CD4-positive, alpha-beta T cell (primary cell): ENCODE results near the gene NCAPD2. TPM values are rescaled to one million over a fixed set of nuclear protein-coding genes. Genes with fewer than 3 reads are reported as not detected.

Experiments
- ATAC-seq: fragments of 200-7000 bp; cut with Tn5 transposase; one replicate; pipeline ENCODE4 v1.10.0; 2022; ENCODE audit warnings: mild to moderate bottlenecking; ENCODE audit not compliant: poor library complexity
- CTCF ChIA-PET: fragments of 350-600 bp; sonication (Branson Sonifier 250); formaldehyde crosslinking; loops from one replicate; lab custom pipeline; 2021; ENCODE audit warnings: antibody characterized with exemption, inconsistent platforms; lab: Charles Lee
- POLR2A ChIA-PET: fragments of 350-600 bp; sonication (Branson Sonifier 250); formaldehyde crosslinking; loops from one replicate; lab custom pipeline; 2021; ENCODE audit warnings: antibody characterized with exemption, inconsistent platforms; lab: Charles Lee
- DNase-seq, 14 experiments: peaks; one replicate each; pipeline ENCODE4 v3.0.0-alpha.2; 2013 to 2020; ENCODE audit warnings: mixed read lengths in 2 of 14
- H3K27ac ChIP-seq, 2 donors: one replicate each; pipeline versions ENCODE4 v1.5.1 to v1.7.0; 2013; ENCODE audit warnings: low read length in 2 of 2, low read depth in 1 of 2, mild to moderate bottlenecking in 1 of 2
- H3K27me3 ChIP-seq, 2 experiments: 1 replicate in 1 of 2; 2 replicates in 1 of 2; pipeline versions ENCODE4 v1.6.1 to v1.7.0; 2013; ENCODE audit warnings: low read length in 2 of 2, control low read depth in 1 of 2, mild to moderate bottlenecking in 1 of 2, moderate library complexity in 1 of 2; ENCODE audit not compliant: insufficient read depth in 2 of 2, control insufficient read depth in 1 of 2
- H3K36me3 ChIP-seq: one replicate; pipeline ENCODE4 v1.6.1; 2013; ENCODE audit warnings: low read length, control low read depth; ENCODE audit not compliant: insufficient read depth
- H3K4me1 ChIP-seq: one replicate; pipeline ENCODE4 v1.6.1; 2013; ENCODE audit warnings: low read length, control low read depth; ENCODE audit not compliant: insufficient read depth
- H3K4me3 ChIP-seq: one replicate; pipeline ENCODE4 v1.5.1; 2013; ENCODE audit warnings: mild to moderate bottlenecking, low read length, moderate library complexity
- H3K9me3 ChIP-seq, 2 experiments: 1 replicate in 1 of 2; 2 replicates in 1 of 2; pipeline versions ENCODE4 v1.6.1 to v1.7.0; 2013; ENCODE audit warnings: low read length in 2 of 2, mild to moderate bottlenecking in 2 of 2, control low read depth in 1 of 2, moderate library complexity in 1 of 2; ENCODE audit not compliant: control insufficient read depth in 1 of 2, insufficient read depth in 1 of 2
- H3K27ac Mint-ChIP-seq: one replicate; pipeline ENCODE4 v1.8.0; 2020; ENCODE audit warnings: mixed read lengths
- H3K27me3 Mint-ChIP-seq: one replicate; pipeline ENCODE4 v1.8.0; 2021; ENCODE audit warnings: mixed read lengths
- H3K36me3 Mint-ChIP-seq: one replicate; pipeline ENCODE4 v1.8.0; 2021; ENCODE audit warnings: low read depth, mixed read lengths
- H3K4me1 Mint-ChIP-seq: one replicate; pipeline ENCODE4 v1.8.0; 2021; ENCODE audit warnings: low read depth, mixed read lengths
- H3K4me3 Mint-ChIP-seq: one replicate; pipeline ENCODE4 v1.8.0; 2020; ENCODE audit warnings: mild to moderate bottlenecking, mixed read lengths
- H3K9me3 Mint-ChIP-seq: one replicate; pipeline ENCODE4 v1.8.0; 2020; ENCODE audit warnings: mixed read lengths
- intact Hi-C, 2 experiments: fragments of 100-400 bp; cut with DNase I in 1 of 2; cut with micrococcal nuclease in 1 of 2; formaldehyde crosslinking; loops; one replicate each; pipeline versions ENCODE4 v1.15.1 to v1.9.0; 2023 to 2025; cut with DNase I, micrococcal nuclease
- total RNA-seq, 174 experiments: library from RNA in 2 of 174; stranded (reverse) in 2 of 174; gene quantifications; one replicate each; pipeline ENCODE4 v1.2.3 and lab custom pipeline; 2021 to 2026
- TF ChIP-seq, protein P1 (sequence below): fragments of 200-600 bp; IDR thresholded peaks from one replicate; pipeline ENCODE4 v1.8.0; 2022; ENCODE audit warnings: antibody characterized with exemption, mild to moderate bottlenecking

Gene NCAPD2
- total RNA-seq, 2 experiments from 2014 or later = 13.7 to 14.9 TPM

DNA sequence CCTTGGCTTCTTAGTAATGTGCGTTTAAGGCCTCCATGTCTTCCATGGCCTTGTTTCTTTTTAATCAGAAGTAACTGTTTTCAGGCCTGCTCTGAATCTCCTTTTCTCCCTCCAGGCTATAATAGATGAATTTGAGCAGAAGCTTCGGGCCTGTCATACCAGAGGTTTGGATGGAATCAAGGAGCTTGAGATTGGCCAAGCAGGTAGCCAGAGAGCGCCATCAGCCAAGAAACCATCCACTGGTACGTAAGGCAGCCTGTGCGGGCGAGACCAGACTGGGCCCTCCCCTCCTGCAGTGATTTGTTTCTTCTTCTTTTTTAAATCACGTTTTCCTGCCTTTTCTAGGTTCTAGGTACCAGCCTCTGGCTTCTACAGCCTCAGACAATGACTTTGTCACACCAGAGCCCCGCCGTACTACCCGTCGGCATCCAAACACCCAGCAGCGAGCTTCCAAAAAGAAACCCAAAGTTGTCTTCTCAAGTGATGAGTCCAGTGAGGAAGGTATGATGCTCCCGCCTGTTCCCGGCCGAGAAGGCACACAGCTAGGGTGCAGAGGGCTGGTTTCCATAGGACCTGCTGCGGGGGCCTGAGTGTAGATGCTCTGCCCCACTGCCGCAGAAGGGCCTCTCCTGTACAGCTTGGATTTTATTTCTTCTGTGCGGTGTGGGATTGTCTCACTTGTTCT lies 36.8 kb downstream of the NCAPD2 start:
- CTCF ChIA-PET = interaction anchor here (0.7 kb wide), 1 partner anchor 107 kb away, joined by 3 read pairs; no protein-coding TSS in a partner anchor
- peak overlapping the region; percentile 16 for H3K4me3 Mint-ChIP-seq
- intact Hi-C loops = no loop called here

DNA sequence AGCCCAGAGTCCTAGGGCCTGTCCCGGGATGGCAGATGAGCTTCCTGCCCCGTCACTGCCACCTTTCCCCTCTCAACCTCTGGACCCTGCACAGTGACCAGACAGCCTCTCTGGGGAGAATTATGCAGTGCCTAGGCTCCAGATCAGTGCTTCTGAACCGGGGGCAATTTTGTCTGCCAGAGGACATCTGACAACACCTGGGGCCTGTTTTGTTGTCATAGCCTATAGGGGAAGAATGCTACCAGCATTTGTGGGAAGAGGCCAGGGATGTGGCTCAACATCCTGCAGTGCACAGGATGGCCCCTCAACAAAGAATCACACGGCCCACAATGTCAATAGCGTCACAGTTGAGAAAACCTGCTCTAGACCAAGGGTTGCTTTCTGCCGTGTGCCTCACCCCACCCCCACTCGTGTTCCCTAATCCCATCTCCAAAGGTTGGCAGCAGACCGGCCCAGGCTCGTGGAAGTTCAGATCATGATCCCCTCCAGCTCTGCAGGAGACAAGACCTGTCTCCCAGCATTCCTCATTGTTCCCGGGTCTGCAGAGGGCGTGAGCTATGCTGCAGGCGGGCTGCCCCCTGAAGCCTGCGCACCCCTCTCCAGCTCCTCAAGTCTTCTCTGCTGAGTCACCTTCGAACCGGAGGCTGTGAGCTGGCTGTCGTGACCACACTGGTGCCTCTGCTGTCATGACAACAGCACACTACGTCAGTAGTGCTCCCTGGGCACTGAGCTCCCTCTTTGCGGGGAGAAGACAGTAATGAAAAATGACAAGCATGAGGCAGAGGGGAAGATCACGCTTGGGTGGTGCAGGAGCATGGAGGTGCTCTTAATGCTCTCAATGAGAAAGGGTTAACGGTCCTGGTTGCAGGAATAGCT lies 38.4 kb downstream of the NCAPD2 start:
- TF ChIP-seq, protein P1, sequence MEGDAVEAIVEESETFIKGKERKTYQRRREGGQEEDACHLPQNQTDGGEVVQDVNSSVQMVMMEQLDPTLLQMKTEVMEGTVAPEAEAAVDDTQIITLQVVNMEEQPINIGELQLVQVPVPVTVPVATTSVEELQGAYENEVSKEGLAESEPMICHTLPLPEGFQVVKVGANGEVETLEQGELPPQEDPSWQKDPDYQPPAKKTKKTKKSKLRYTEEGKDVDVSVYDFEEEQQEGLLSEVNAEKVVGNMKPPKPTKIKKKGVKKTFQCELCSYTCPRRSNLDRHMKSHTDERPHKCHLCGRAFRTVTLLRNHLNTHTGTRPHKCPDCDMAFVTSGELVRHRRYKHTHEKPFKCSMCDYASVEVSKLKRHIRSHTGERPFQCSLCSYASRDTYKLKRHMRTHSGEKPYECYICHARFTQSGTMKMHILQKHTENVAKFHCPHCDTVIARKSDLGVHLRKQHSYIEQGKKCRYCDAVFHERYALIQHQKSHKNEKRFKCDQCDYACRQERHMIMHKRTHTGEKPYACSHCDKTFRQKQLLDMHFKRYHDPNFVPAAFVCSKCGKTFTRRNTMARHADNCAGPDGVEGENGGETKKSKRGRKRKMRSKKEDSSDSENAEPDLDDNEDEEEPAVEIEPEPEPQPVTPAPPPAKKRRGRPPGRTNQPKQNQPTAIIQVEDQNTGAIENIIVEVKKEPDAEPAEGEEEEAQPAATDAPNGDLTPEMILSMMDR = no peak
- POLR2A ChIA-PET = interaction anchor here (0.7 to 1.6 kb wide), 7 partner anchors 40 to 197 kb away, joined by 3 to 15 read pairs (median 3); partner anchors contain the start of genes MRPL51 and VAMP1
- DNase-seq (peak; percentile 55 to 94 (median 76)), ATAC-seq (peak; percentile 61)
- peaks cover 49% of the 10 kb centered on the region for H3K4me1 ChIP-seq
- H3K27me3 ChIP-seq = no peaks in the 10 kb centered on the region
- Mint-ChIP-seq H3K9me3 (no peaks in the 10 kb centered on the region), H3K27ac (peak overlapping the region; percentile 90), H3K27me3 (no peaks in the 10 kb centered on the region), H3K4me1 (peaks cover 46% of the 10 kb centered on the region), H3K36me3 (peaks cover 87% of the 10 kb centered on the region), H3K4me3 (peak overlapping the region; percentile 96)
- peaks cover 0 to under 1% of the 10 kb centered on the region in 2 experiments for H3K9me3 ChIP-seq
- H3K27ac ChIP-seq = peak overlapping the region; percentile 91 to 93
- no peak overlapping the region for H3K4me3 ChIP-seq
- H3K36me3 ChIP-seq = peaks cover 58% of the 10 kb centered on the region
- CTCF ChIA-PET = interaction anchor here (0.7 to 1.3 kb wide), 6 partner anchors 22 to 209 kb away, joined by 3 to 7 read pairs (median 4); no protein-coding TSS in a partner anchor
- intact Hi-C loops = no loop called here

More for the DNA sequence above, 36.8 kb downstream of the NCAPD2 start:
- ATAC-seq (no peak), DNase-seq (no peak)
- TF ChIP-seq, protein P1 = no peak
- Mint-ChIP-seq H3K9me3 (no peaks in the 10 kb centered on the region), H3K27me3 (no peaks in the 10 kb centered on the region), H3K36me3 (peaks cover 87% of the 10 kb centered on the region), H3K4me1 (peaks cover 33% of the 10 kb centered on the region), H3K27ac (peak overlapping the region; percentile 15)
- H3K4me1 ChIP-seq = peaks cover 33% of the 10 kb centered on the region
- no peak overlapping the region for H3K4me3 ChIP-seq
- no peak overlapping the region for H3K27ac ChIP-seq
- H3K36me3 ChIP-seq = peaks cover 58% of the 10 kb centered on the region
- POLR2A ChIA-PET = no interaction called here
- no peaks in the 10 kb centered on the region for H3K9me3 ChIP-seq
- no peaks in the 10 kb centered on the region for H3K27me3 ChIP-seq

DNA sequence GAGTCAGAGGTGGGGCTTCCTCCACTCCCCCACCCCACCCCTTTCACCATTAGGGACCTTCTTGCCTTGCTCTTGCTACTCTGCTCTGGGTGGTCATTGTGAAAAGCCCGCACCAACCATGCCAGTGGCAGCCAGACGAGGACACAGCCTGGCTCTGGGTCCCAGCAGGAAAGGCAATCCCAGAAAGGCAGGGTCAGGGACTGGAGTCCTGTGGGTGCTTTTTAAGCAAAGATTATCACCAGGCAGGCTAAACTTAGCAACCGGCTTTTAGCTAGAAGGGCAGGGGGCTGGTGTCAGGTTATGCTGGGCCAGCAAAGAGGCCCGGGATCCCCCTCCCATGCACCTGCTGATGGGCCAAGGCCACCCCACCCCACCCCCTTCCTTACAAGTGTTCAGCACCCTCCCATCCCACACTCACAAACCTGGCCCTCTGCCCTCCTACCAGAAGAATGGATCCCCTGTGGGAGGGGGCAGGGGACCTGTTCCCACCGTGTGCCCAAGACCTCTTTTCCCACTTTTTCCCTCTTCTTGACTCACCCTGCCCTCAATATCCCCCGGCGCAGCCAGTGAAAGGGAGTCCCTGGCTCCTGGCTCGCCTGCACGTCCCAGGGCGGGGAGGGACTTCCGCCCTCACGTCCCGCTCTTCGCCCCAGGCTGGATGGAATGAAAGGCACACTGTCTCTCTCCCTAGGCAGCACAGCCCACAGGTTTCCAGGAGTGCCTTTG lies 39.2 kb downstream of the NCAPD2 start:
- H3K4me3 ChIP-seq = peak overlapping the region; percentile 88
- H3K4me1 ChIP-seq = peaks cover 57% of the 10 kb centered on the region
- ChIA-PET CTCF (interaction anchor here (1.0 to 1.3 kb wide), 4 partner anchors 21 to 210 kb away, joined by 3 to 7 read pairs (median 4); no protein-coding TSS in a partner anchor), POLR2A (interaction anchor here (1.2 to 1.6 kb wide), 6 partner anchors 40 to 198 kb away, joined by 3 to 15 read pairs (median 8); partner anchors contain the start of genes MRPL51 and VAMP1)
- peaks cover 58% of the 10 kb centered on the region for H3K36me3 ChIP-seq
- H3K27me3 ChIP-seq = no peaks in the 10 kb centered on the region
- peaks cover 87% of the 10 kb centered on the region for H3K36me3 Mint-ChIP-seq
- peak overlapping the region; percentile 90 for H3K27ac Mint-ChIP-seq
- TF ChIP-seq, protein P1 = no peak
- no peaks in the 10 kb centered on the region for H3K27me3 Mint-ChIP-seq
- intact Hi-C loops = no loop called here
- no peaks in the 10 kb centered on the region for H3K9me3 Mint-ChIP-seq
- no peak for ATAC-seq
- peaks cover 52% of the 10 kb centered on the region for H3K4me1 Mint-ChIP-seq
- H3K27ac ChIP-seq = peak overlapping the region; percentile 91 to 93
- peak overlapping the region; percentile 96 for H3K4me3 Mint-ChIP-seq
- DNase-seq = peak in 5 of 14 experiments; percentile 22 to 56 (median 44)
- H3K9me3 ChIP-seq = peaks cover 0 to 4% of the 10 kb centered on the region in 2 experiments
